Bladder microvascular endothelial cell (primary cell): ENCODE data around the gene DMRTA1. TPM values are rescaled to one million over a fixed set of nuclear protein-coding genes. Genes with fewer than 3 reads are reported as not detected.

ENCODE experiments used
- total RNA-seq: library from RNA; depleted of rRNA; stranded (reverse); fragments of >200 nt; gene quantifications from 2 replicates; pipeline ENCODE4 v1.2.3, GENCODE V29; 2014

Gene DMRTA1
- total RNA-seq = under 0.01 and 0.25 TPM in 2 replicates

GRCh38 chr9:22446589-22446949, at the start of gene DMRTA1:
Gene DMRTA1, plus strand, starts transcription at chr9:22446824. Its CDS starts 242 bp downstream, at chr9:22447066.

